SK-N-MC (cell line): ENCODE measurements around the gene NDUFS8.

Experiments
- EZH2 ChIP-seq: fragments of 200-600 bp; sonication (generic); IDR thresholded peaks from one replicate; pipeline ENCODE4 v1.6.1; 2017; ENCODE audit warnings: antibody characterized with exemption
- FOXP2 ChIP-seq: optimal IDR thresholded peaks from 2 replicates; pipeline ENCODE3; 2011; ENCODE audit warnings: mild to moderate bottlenecking, moderate library complexity; ENCODE audit not compliant: insufficient read depth; ENCODE audit errors: extremely low read length, control extremely low read depth
- POLR2AphosphoS5 ChIP-seq: IDR thresholded peaks from 2 replicates; pipeline ENCODE4 v1.6.1; 2012; ENCODE audit warnings: mild to moderate bottlenecking, low read depth, low read length, borderline replicate concordance

GRCh38 chr11:68037411-68038225 is 7.1 kb downstream of the NDUFS8 start:
- TF ChIP-seq POLR2AphosphoS5 (no peak), EZH2 (no peak), FOXP2 (no peak)
